Activated naive CD8-positive, alpha-beta T cell treated with anti-CD3 and anti-CD28 coated beads, Interleukin-2, amount 10 ng/mL, durations not matched to agents 7 days and 5 days (primary cell): ENCODE data around the gene SPTB. TPM values are rescaled to one million over a fixed set of nuclear protein-coding genes. Genes with fewer than 3 reads are reported as not detected.
A peak's percentile ranks its signal among the peaks of the same experiment; 100 is the strongest.

Source experiments
- ATAC-seq: fragments of 150-1000 bp; cut with Tn5 transposase; one replicate; pipeline ENCODE4 v1.10.0; 2021; ENCODE audit warnings: low read depth, moderate library complexity
- POLR2A ChIA-PET: fragments of 350-600 bp; sonication (Branson Sonifier 250); formaldehyde crosslinking; loops from one replicate; lab custom pipeline; 2021; ENCODE audit warnings: antibody characterized with exemption; lab: Charles Lee
- DNase-seq: peaks from one replicate; pipeline ENCODE4 v3.0.0; 2021
- H3K27ac Mint-ChIP-seq: one replicate; pipeline ENCODE4 v1.8.0; 2022; ENCODE audit warnings: mild to moderate bottlenecking, mixed read lengths
- H3K27me3 Mint-ChIP-seq: one replicate; pipeline ENCODE4 v1.8.0; 2022; ENCODE audit warnings: mild to moderate bottlenecking, moderate library complexity, mixed read lengths
- H3K36me3 Mint-ChIP-seq: one replicate; pipeline ENCODE4 v1.8.0; 2021; ENCODE audit warnings: mild to moderate bottlenecking, mixed read lengths
- H3K4me1 Mint-ChIP-seq: one replicate; pipeline ENCODE4 v1.8.0; 2021; ENCODE audit warnings: mixed read lengths
- H3K4me3 Mint-ChIP-seq: one replicate; pipeline ENCODE4 v1.8.0; 2022; ENCODE audit warnings: mild to moderate bottlenecking, moderate library complexity, mixed read lengths
- H3K9me3 Mint-ChIP-seq: one replicate; pipeline ENCODE4 v1.8.0; 2021; ENCODE audit warnings: mixed read lengths
- total RNA-seq, 2 experiments: library from RNA; stranded (reverse); gene quantifications; one replicate each; pipeline ENCODE4 v1.2.3, GENCODE V29; 2021

Gene SPTB
- total RNA-seq, 2 experiments from 2014 or later = not detected

GRCh38 chr14:64714432-64715025 is 165.2 kb downstream of the SPTB start:
- POLR2A ChIA-PET = no interaction called here
- Mint-ChIP-seq H3K9me3 (peaks cover 11% of the 10 kb centered on the region), H3K4me1 (peaks cover 3% of the 10 kb centered on the region), H3K27ac (no peak overlapping the region), H3K4me3 (no peak overlapping the region), H3K36me3 (peaks cover 7% of the 10 kb centered on the region), H3K27me3 (peaks cover 44% of the 10 kb centered on the region)
- DNase-seq = no peak
- ATAC-seq = no peak

GRCh38 chr14:64713677-64714076 is 166.0 kb downstream of the SPTB start:
- peaks cover 11% of the 10 kb centered on the region for H3K9me3 Mint-ChIP-seq
- no peak overlapping the region for H3K27ac Mint-ChIP-seq
- POLR2A ChIA-PET = no interaction called here
- H3K36me3 Mint-ChIP-seq = peaks cover 7% of the 10 kb centered on the region
- H3K27me3 Mint-ChIP-seq = peaks cover 51% of the 10 kb centered on the region
- DNase-seq (no peak), ATAC-seq (no peak)
- no peak overlapping the region for H3K4me3 Mint-ChIP-seq
- peaks cover 12% of the 10 kb centered on the region for H3K4me1 Mint-ChIP-seq

- peaks cover 57% of the 10 kb centered on the region for H3K27me3 Mint-ChIP-seq
- no peak for DNase-seq
- H3K9me3 Mint-ChIP-seq = peaks cover 11% of the 10 kb centered on the region
- H3K27ac Mint-ChIP-seq = no peak overlapping the region
- H3K4me1 Mint-ChIP-seq = peaks cover 25% of the 10 kb centered on the region
- H3K36me3 Mint-ChIP-seq = peaks cover 7% of the 10 kb centered on the region
- POLR2A ChIA-PET = no interaction called here
- no peak for ATAC-seq
- H3K4me3 Mint-ChIP-seq = no peak overlapping the region
Observed at GRCh38 chr14:64711039-64711438, 168.7 kb downstream of the SPTB start.

DNA sequence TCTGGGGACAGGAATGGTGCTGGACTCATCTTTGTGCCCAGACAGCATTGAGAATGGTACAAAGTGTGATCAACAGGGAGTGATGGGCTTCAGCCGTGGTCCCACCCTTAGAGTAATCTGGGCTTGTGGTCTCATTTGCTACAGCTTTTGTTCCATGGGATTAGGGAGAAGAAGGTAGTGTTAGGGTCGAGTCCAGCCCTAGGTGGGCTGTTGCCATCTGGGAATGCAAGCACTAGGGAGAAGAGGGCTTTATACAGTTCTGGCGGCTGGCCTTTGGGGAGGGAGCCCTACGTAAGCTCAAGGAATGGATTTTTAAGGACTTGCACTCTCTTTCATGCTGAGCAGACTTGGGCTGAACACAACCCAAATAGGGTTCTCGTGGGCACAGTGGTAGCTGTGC is 170.6 kb downstream of the SPTB start:
- peaks cover 31% of the 10 kb centered on the region for H3K4me1 Mint-ChIP-seq

DNA sequence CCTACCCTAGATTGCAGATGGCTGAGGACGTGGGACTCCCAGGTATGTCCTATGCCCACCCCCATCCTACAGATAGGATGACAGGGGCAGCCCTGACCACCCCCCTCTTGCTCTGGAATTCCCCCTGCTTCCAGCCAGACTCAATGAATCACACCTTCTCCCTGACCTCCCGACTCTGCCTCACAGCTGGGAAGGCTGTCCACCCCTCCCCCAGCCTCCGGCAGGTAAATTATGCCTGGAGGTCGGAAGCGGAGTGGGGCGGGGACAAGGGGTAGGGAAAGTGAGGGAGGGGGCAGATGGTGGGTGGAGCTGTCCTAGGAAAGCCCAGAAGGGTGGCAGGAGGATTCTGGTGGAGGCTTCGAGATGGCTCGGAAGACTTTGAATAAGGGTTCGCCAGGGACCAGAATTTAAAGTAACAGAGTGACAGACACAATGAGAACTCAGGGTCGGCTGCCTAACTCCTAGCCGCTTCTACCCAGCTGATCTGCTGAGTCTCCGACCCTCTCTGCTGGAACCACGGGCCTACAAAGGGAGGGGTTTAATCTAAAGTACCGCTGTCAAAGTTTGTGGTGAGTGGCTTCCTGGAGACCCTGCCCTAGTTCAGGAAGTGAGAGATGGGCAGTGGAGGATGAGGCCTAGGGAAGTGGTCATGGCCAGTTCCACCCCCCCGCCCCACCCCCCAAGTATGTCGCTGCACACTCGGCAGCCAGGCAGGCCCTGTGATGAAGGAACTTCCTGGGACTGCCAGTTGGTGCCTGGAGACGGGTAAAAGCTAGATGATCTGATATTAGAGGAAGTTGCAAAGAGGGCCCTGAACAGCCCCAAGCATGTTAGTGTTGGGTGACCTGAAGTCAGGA is 171.3 kb downstream of the SPTB start:
- peaks cover 64% of the 10 kb centered on the region for H3K27me3 Mint-ChIP-seq
- H3K4me1 Mint-ChIP-seq = peaks cover 34% of the 10 kb centered on the region
- H3K36me3 Mint-ChIP-seq = peaks cover 3% of the 10 kb centered on the region
- ATAC-seq (peak; percentile 68), DNase-seq (peak; percentile 37)
- peaks cover 6% of the 10 kb centered on the region for H3K9me3 Mint-ChIP-seq
- H3K27ac Mint-ChIP-seq = peak overlapping the region; percentile 80
- peak overlapping the region; percentile 72 for H3K4me3 Mint-ChIP-seq
- POLR2A ChIA-PET = interaction anchor here (0.9 to 1.0 kb wide), 2 partner anchors 9 to 14 kb away, joined by 3 to 5 read pairs; no protein-coding TSS in a partner anchor

More for the DNA sequence above, 170.6 kb downstream of the SPTB start:
- Mint-ChIP-seq H3K9me3 (peaks cover 8% of the 10 kb centered on the region), H3K36me3 (peaks cover 3% of the 10 kb centered on the region), H3K27me3 (peaks cover 64% of the 10 kb centered on the region), H3K27ac (peak overlapping the region; percentile 80), H3K4me3 (peak overlapping the region; percentile 72)
- DNase-seq (no peak), ATAC-seq (no peak)
- POLR2A ChIA-PET = interaction anchor here (0.9 to 1.0 kb wide), 2 partner anchors 10 to 15 kb away, joined by 3 to 5 read pairs; no protein-coding TSS in a partner anchor

- Mint-ChIP-seq H3K36me3 (peaks cover under 1% of the 10 kb centered on the region), H3K27ac (no peak overlapping the region), H3K4me1 (peaks cover 39% of the 10 kb centered on the region), H3K27me3 (peaks cover 66% of the 10 kb centered on the region), H3K4me3 (no peak overlapping the region), H3K9me3 (peaks cover 2% of the 10 kb centered on the region)
- POLR2A ChIA-PET = interaction anchor here (1.7 kb wide), 1 partner anchor 10 kb away, joined by 5 read pairs; no protein-coding TSS in a partner anchor
- DNase-seq = no peak
- ATAC-seq = no peak
Observed at GRCh38 chr14:64707661-64708060, 172.0 kb downstream of the SPTB start.

DNA sequence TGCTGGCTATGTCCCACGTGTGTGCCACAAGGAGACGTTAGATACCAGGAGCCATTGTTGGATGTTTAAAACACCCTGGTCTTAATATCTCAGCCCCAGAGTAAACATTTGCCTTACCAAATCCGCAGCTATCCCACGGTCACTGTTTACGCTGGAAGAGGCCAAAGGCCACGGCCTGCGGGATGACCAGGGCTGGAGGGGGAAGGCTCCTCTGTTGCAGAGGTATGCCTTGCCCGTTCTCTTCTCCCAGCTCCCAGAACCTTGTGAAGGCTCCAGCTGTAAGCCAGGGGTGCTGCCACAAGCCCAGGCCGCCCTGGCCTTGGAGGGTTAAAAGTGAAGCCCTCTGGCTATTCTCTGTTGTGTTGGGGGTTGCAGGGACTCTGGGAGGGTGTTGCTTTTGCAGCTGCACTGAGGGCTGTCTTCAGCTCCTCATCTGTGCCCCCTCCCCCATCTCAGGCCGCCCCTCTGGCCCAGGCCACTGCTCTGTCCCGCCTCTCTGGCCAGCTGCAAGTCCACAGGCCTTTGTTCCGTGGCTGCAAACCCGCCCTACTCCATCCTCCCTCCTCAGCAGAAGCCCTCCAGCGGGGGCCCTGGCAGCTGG is 173.0 kb downstream of the SPTB start:
- Mint-ChIP-seq H3K4me3 (no peak overlapping the region), H3K9me3 (no peaks in the 10 kb centered on the region)
- no peak for ATAC-seq

GRCh38 chr14:64706119-64706592 is 173.6 kb downstream of the SPTB start:
- Mint-ChIP-seq H3K27me3 (peaks cover 65% of the 10 kb centered on the region), H3K27ac (no peak overlapping the region), H3K4me3 (no peak overlapping the region), H3K9me3 (no peaks in the 10 kb centered on the region), H3K36me3 (no peaks in the 10 kb centered on the region), H3K4me1 (peaks cover 39% of the 10 kb centered on the region)
- DNase-seq (no peak), ATAC-seq (no peak)
- POLR2A ChIA-PET = interaction anchor here (1.7 kb wide), 1 partner anchor 8 kb away, joined by 5 read pairs; no protein-coding TSS in a partner anchor

More for the DNA sequence above, 173.0 kb downstream of the SPTB start:
- Mint-ChIP-seq H3K27ac (no peak overlapping the region), H3K4me1 (peaks cover 39% of the 10 kb centered on the region), H3K27me3 (peaks cover 63% of the 10 kb centered on the region), H3K36me3 (no peaks in the 10 kb centered on the region)
- POLR2A ChIA-PET = interaction anchor here (1.7 kb wide), 1 partner anchor 9 kb away, joined by 5 read pairs; no protein-coding TSS in a partner anchor
- DNase-seq = no peak

DNA sequence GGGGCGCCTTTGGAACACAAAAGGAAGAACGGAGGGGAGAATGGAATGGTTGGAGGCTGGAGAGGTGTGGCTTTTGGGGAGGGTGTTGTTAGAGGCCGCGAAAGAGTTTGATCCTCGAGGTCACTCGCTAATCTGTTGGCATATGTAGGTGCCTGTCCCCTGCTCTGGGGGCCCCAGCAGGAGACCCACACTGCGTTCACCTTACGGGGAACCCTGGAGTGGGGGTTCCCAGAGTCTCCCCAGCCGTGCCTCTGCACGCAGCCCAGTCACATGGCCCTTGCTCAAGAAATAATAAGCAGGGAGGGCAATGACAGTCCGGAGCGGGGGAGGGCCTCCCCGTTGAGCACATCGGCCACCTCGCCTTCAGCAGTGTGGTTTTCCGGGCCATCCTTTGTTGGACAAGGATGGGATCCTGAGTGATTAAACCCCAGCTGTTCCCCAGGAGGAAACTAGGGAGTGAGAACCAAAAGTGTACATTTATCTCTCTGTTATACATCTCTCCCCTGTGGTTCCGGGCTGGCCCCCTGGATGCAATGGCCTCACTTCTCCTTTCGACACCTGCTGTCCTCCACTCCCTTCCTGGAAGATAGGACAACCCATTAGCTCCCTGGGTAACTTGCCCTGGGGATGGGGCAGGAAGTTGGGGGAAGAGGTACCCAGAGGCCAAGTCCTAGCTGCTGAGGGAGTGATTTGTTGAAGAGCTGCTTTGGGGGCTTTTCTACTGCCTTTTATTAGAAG is 174.2 kb downstream of the SPTB start:
- ATAC-seq = no peak
- Mint-ChIP-seq H3K4me3 (peak overlapping the region; percentile 63), H3K9me3 (no peaks in the 10 kb centered on the region), H3K27ac (no peak overlapping the region), H3K27me3 (peaks cover 69% of the 10 kb centered on the region), H3K4me1 (peaks cover 39% of the 10 kb centered on the region), H3K36me3 (no peaks in the 10 kb centered on the region)
- DNase-seq = no peak
- POLR2A ChIA-PET = interaction anchor here (1.0 kb wide), 1 partner anchor 12 kb away, joined by 3 read pairs; no protein-coding TSS in a partner anchor

GRCh38 chr14:64704743-64705380 is 174.8 kb downstream of the SPTB start:
- ATAC-seq (peak; percentile 11), DNase-seq (peak; percentile 55)
- Mint-ChIP-seq H3K9me3 (no peaks in the 10 kb centered on the region), H3K4me3 (peak overlapping the region; percentile 63), H3K27me3 (peaks cover 72% of the 10 kb centered on the region), H3K4me1 (peaks cover 37% of the 10 kb centered on the region), H3K27ac (no peak overlapping the region), H3K36me3 (no peaks in the 10 kb centered on the region)
- POLR2A ChIA-PET = interaction anchor here (0.6 to 1.0 kb wide), 2 partner anchors 13 to 17 kb away, joined by 3 read pairs; no protein-coding TSS in a partner anchor

- peaks cover 73% of the 10 kb centered on the region for H3K27me3 Mint-ChIP-seq
- H3K9me3 Mint-ChIP-seq = no peaks in the 10 kb centered on the region
- no peak within 1 kb of the TSS for H3K27ac Mint-ChIP-seq
- ATAC-seq = peak; percentile 18
- peaks cover 32% of the 10 kb centered on the region for H3K4me1 Mint-ChIP-seq
- peak; percentile 53 for DNase-seq
- H3K4me3 Mint-ChIP-seq = peak within 1 kb of the TSS; percentile 66
- no peaks in the 10 kb centered on the region for H3K36me3 Mint-ChIP-seq
- POLR2A ChIA-PET = interaction anchor here (0.6 to 1.0 kb wide), 2 partner anchors 14 to 18 kb away, joined by 3 read pairs; no protein-coding TSS in a partner anchor
Observed at GRCh38 chr14:64704143-64704742, 175.5 kb downstream of the SPTB start, which contains the start of gene PLEKHG3. TSS of gene PLEKHG3 (plus strand) at chr14:64704424. CDS start at chr14:64727632, 23,208 bp downstream.
